ENCODE results near the gene TBCCD1. TPM values are rescaled to one million over a fixed set of nuclear protein-coding genes. Genes with fewer than 3 reads are reported as not detected.
"Not testable (repeated sequence)": the region's sequence is repeated elsewhere in the genome, so short reads cannot be mapped to it uniquely, and the experiment has no call there.

TBCCD1 gene
- total RNA-seq, 1 donor = 19.7 TPM

- DNase-seq (ENCODE audit: low read depth in 2 of 3, low spot score in 2 of 3) = not testable (repeated sequence)
Measured at GRCh38 chr3:186498022-186498421, 69.1 kb downstream of the TBCCD1 start.

- DNase-seq (ENCODE audit: low read depth in 2 of 3, low spot score in 2 of 3) = no peak
Measured at GRCh38 chr3:186497608-186498007, 69.5 kb downstream of the TBCCD1 start.

DNA sequence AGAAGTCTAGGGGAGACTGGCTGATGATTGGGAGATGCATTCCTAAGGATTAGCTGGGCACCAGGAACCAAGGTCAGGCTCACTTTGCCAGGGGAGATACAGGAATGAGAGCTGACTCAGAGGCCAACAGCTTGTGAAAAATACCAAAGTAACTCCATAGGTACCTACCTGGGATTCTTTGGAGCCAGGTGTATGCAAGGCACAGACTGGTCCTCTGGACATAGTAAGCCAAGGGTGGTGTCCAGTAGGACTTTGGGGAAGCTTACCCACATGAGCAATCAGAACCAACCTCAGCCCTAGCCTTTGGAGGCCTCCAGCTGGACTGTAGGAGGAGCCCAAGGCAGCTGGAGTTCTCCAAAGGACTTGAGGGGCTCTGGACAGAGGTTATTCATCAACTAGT is 70.5 kb downstream of the TBCCD1 start:
- DNase-seq (ENCODE audit: low read depth in 2 of 3, low spot score in 2 of 3) = no peak

Other genes with a start within 250 kb of the TBCCD1 start
- 6.2 TPM for gene DGKG, start 205.1 kb downstream of the TBCCD1 start, total RNA-seq
- 0.81 TPM for gene CRYGS, start 23.0 kb downstream of the TBCCD1 start, total RNA-seq
- 23.4 TPM for gene DNAJB11, start 3.4 kb upstream of the TBCCD1 start, total RNA-seq
- gene AHSG, start 45.7 kb upstream of the TBCCD1 start, total RNA-seq = not detected
- gene FETUB, start 73.1 kb upstream of the TBCCD1 start, total RNA-seq = not detected
- gene HRG, start 98.7 kb upstream of the TBCCD1 start, total RNA-seq = not detected
- not detected for gene KNG1, start 150.0 kb upstream of the TBCCD1 start, total RNA-seq
- gene EIF4A2, start 216.2 kb upstream of the TBCCD1 start, total RNA-seq = 299 TPM
- gene RFC4, start 239.1 kb upstream of the TBCCD1 start, total RNA-seq = 10.0 TPM